Measurements from ENCODE around the gene TOR1AIP2. TPM values are rescaled to one million over a fixed set of nuclear protein-coding genes. Genes with fewer than 3 reads are reported as not detected.

Gene TOR1AIP2
- total and polyA plus RNA-seq, 12 donors: 8.1 to 63.3 (median 52.2) TPM

DNA sequence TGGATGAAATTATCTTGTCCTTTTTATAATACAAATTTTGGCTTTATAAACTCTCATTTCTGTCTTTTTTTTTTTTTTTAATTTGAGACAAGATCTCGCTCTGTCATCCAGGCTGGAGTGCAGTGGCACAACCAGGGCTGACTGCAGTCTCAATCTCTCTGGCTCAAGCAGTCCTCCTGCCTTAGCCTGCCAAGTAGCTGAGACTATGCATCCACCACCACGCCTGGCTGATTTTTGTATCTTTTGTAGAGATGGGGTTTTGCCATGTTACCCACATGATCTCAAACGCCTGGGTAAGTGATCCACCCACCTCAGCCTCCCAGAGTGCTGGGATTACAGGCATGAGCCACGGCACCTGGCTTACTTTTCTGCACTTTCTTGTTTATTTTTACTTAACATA lies 12.0 kb upstream of the TOR1AIP2 start:
- H3K4me1 ChIP-seq: peaks cover under 1 to 52% (median 35%) of the 10 kb centered on the region in 9 donors
- H3K9me3 ChIP-seq: no peaks in the 10 kb centered on the region
- peaks cover 0 to 100% (median 63%) of the 10 kb centered on the region in 9 donors for H3K36me3 ChIP-seq
- H3K27ac ChIP-seq: no peak overlapping the region
- no peak for ATAC-seq
- TF ChIP-seq, protein P1, sequence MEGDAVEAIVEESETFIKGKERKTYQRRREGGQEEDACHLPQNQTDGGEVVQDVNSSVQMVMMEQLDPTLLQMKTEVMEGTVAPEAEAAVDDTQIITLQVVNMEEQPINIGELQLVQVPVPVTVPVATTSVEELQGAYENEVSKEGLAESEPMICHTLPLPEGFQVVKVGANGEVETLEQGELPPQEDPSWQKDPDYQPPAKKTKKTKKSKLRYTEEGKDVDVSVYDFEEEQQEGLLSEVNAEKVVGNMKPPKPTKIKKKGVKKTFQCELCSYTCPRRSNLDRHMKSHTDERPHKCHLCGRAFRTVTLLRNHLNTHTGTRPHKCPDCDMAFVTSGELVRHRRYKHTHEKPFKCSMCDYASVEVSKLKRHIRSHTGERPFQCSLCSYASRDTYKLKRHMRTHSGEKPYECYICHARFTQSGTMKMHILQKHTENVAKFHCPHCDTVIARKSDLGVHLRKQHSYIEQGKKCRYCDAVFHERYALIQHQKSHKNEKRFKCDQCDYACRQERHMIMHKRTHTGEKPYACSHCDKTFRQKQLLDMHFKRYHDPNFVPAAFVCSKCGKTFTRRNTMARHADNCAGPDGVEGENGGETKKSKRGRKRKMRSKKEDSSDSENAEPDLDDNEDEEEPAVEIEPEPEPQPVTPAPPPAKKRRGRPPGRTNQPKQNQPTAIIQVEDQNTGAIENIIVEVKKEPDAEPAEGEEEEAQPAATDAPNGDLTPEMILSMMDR (IDR thresholded peaks at IDR 0.05): no peak
- intact Hi-C loops (cut with DNase I): loop anchor here in 1 of 10 donors (10.0 kb wide), 1 partner anchor 135 kb away; no protein-coding TSS in a partner anchor
- H3K4me3 ChIP-seq: no peak overlapping the region
- WGBS, 2 donors: 76 to 84% methylated on average over 4 of the region's 4 CpGs
- DNase-seq: no peak
- H3K27me3 ChIP-seq: no peaks in the 10 kb centered on the region

DNA sequence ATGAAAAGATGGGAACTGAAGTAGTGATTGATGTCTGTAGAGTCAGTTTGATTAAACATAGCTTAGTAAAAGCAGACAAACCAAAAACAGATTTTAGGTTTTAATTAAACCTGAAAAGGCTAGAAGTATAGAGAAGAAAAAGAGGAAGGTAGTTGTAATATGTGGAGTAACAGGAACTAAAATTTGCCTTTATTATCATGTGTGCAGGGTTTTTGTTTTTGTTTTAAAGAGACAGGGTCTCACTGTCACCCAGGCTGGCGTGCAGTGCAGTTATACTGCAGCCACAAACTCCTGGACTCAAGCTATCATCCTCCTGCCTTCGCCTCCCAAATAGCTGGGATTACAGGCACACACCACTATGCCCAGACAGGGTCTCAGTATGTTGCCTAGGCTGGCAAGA lies 10.5 kb upstream of the TOR1AIP2 start:
- peak in 2 of 8 donors; percentile 20 to 21 for ATAC-seq
- intact Hi-C loops (cut with DNase I): loop anchor here in 1 of 10 donors (10.0 kb wide), 1 partner anchor 137 kb away; no protein-coding TSS in a partner anchor
- peaks cover 3 to 66% (median 48%) of the 10 kb centered on the region in 9 donors for H3K4me1 ChIP-seq
- no peak for DNase-seq
- peak overlapping the region in 1 of 10 donors; percentile 50 for H3K27ac ChIP-seq
- H3K27me3 ChIP-seq: no peaks in the 10 kb centered on the region
- H3K9me3 ChIP-seq: no peaks in the 10 kb centered on the region
- TF ChIP-seq, protein P1 (IDR thresholded peaks at IDR 0.05): no peak
- 71 to 74% methylated on average over 2 of the region's 2 CpGs for WGBS, 2 donors
- H3K36me3 ChIP-seq: peaks cover 0 to 92% (median 52%) of the 10 kb centered on the region in 9 donors
- no peak overlapping the region for H3K4me3 ChIP-seq

DNA sequence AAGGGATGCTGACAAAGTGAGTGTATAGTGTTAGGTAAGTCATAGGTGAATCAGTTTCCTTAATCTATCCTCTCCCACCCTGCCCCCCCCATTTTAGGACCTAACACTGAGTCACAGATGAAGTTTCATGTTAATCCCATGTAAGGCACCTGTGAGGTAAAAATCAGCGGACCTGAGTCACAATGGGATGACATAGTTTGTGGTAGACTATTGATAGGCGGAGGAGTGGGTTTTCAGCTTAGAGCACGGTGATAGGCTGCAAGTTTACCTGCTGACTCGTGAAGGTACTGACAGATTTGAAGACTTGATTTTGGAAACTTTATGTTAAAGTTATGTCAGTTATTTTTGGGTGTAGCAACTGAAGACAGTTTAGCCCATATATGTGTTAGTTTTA lies 6.1 kb upstream of the TOR1AIP2 start:
- Histone ChIP-seq H3K27ac (peak overlapping the region in 7 of 10 donors; percentile 95 to 100 (median 99)), H3K27me3 (no peaks in the 10 kb centered on the region), H3K9me3 (no peaks in the 10 kb centered on the region), H3K4me1 (peaks cover 3 to 67% (median 61%) of the 10 kb centered on the region in 9 donors), H3K36me3 (peaks cover 0 to 49% (median 20%) of the 10 kb centered on the region in 9 donors), H3K4me3 (peak overlapping the region; percentile 64 to 90 (median 79))
- DNase-seq (no peak), ATAC-seq (no peak)
- intact Hi-C loops (cut with DNase I): loop anchor here in 4 of 10 donors (2.0 to 10.0 kb wide), 5 partner anchors 66 to 141 kb away; partner anchors contain the start of gene CEP350 (in 3 of the 4)
- TF ChIP-seq, protein P1 (IDR thresholded peaks at IDR 0.05): no peak
- WGBS, 2 donors: 27 to 30% methylated on average over 4 of the region's 4 CpGs

DNA sequence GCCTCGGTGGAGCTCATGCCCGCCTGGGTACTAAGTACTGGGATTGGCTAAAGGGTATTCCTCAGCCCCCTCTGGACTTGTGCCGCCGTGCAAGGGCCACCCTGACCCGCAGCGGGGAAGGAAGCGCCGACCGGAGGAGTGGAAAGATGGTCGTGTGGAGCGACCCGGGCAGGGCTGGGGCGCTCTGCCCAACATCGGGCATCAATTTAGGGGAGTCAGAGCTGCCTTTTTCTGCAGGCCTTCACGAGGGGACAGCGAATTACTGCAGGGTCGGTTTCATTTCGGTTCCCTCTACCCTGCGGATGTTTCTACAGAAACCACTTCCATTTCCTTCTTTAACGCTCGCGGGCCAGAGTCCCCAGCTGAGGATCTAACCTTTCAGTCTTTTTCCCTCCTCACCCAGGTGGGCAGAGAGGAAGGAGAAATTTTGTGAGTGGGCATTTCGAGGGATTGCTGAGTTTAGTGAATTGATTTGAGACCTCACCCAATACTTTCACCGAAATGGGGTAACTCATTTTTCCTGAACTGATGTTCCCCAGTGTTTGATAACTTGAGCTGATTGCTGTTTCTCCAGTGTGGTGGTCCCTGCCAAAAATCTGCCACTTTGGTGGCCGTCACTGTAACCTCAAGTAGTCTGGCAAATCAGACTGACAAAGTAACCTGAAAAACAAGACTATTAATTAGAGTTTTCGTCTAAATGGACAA lies 5.6 kb upstream of the TOR1AIP2 start:
- Histone ChIP-seq H3K9me3 (no peaks in the 10 kb centered on the region), H3K4me1 (peaks cover 3 to 62% (median 56%) of the 10 kb centered on the region in 9 donors), H3K27ac (peak overlapping the region; percentile 95 to 100 (median 99)), H3K27me3 (no peaks in the 10 kb centered on the region), H3K36me3 (peaks cover 0 to 43% (median 15%) of the 10 kb centered on the region in 9 donors), H3K4me3 (peak overlapping the region; percentile 64 to 90 (median 79))
- DNase-seq: peak in 1 of 2 donors; percentile 19
- TF ChIP-seq, protein P1 (IDR thresholded peaks at IDR 0.05): no peak
- 0 to 1% methylated on average over 26 of the region's 26 CpGs for WGBS, 2 donors
- intact Hi-C loops (cut with DNase I): loop anchor here in 4 of 10 donors (2.0 to 10.0 kb wide), 5 partner anchors 66 to 142 kb away; partner anchors contain the start of gene CEP350 (in 3 of the 4)
- peak in 2 of 8 donors; percentile 0 to 72 for ATAC-seq

All from heart right ventricle (tissue), 16 donors.